ENCODE results near the gene GPLD1.
"Not testable (repeated sequence)": the region's sequence is repeated elsewhere in the genome, so short reads cannot be mapped to it uniquely, and the experiment has no call there.

Gene GPLD1

DNA sequence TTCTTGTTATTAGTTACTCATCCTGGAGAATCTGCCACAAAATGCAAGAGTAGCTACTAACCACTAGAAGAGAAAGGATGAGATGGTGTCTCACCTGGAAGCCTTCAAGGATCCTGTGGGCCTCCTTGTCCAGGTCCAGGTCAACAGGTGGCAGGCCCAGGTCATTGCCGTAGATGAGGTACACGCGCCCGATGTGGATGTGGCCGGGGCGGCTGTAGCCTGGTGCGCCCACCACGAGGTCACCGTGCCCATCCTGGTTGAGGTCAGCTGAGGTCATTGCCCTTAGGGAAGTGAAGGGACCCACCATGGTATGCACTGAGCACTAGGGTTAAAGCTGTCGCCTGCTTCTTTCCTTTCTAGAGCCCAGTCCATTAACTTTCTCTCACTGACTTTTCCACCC is 35.5 kb downstream of the GPLD1 start:
- DNase-seq: no peak

DNA sequence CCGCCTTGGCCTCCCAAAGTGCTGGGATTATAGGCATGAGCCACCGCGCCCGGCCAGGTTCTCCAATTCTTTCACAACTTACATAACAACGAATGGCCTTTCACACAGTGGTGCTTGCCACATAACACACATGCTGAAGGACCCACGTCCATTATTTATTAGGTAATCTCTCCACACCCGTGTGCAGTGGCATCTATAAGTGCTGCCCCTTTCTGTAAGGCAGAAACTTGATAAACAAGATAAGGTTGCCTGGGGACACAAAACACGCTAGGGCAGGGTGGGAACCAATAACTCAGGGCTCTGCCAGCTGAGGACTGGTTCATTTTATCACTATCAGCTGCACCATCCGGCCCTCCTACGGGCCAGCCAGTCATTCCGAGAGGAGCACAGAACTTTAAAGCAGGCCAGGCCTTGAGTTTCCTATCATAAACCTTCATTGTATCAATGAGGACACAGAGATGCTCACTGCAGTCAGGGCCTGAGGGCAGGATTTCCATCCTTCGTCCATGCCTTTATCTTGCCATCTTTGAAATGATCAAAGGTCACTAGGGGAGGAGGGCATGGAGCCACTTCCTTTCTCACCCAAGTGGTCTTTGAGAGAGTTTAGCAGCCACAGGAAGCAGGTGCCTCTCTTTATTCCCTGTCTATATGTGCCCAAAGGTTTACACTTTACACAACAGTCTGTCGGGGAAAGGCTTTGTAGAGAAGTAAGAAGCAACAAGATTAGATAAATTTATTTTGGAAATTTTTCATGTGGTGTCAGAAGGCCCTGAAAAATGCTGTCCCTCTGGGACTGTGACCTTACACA is 37.6 kb downstream of the GPLD1 start:
- no peak for DNase-seq

DNA sequence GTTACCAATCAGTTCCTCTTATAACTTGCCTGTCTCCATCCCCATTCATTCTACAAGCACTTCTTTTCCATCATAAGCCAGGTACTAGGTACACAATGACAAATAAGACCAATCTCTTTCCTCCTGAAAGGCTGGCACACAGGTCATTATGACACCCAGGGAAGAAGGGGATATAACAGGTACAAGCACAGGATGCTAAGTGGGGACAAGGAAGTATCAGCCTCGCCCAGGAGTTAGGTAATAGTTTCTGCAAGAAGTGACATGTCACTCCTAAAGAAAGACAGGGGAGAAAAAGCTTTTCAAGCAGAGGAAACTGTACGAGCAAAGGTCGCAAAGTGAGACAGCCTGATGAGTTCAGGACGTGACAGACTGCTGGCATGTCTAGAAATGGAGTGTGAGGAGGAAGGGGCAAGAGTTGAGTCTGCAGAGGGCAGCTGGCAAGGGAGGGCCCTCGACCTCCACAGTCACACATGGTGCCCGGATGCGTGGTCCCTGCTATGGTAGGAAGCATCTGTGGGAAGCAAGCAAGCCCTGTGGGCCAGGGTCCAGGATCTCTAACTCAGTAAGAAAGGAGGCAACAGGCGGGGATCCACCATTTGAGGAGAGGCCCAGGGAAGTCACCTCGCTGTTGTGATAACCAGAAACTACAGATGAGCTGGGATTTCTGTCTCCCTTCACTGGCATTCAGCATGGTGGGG is 40.4 kb downstream of the GPLD1 start:
- no peak for DNase-seq

DNA sequence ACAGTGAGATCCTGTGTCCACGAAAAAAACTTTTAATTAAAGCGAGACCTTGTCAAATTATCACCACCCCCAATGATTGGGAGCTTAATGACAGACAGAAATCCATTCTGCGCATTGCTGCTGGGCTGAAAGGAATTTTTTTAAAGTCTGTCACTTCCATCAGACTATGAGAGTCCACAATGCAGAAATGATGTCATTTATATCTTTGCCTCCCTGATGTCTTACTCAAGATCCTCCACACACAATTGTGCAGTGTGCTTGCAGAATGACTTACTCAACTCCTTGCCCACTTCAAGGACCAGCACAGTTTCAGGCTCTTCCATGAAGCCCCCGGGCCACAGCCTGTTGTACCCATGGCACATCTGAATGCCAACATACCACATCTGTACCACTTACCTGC is 41.0 kb downstream of the GPLD1 start:
- DNase-seq: no peak

DNA sequence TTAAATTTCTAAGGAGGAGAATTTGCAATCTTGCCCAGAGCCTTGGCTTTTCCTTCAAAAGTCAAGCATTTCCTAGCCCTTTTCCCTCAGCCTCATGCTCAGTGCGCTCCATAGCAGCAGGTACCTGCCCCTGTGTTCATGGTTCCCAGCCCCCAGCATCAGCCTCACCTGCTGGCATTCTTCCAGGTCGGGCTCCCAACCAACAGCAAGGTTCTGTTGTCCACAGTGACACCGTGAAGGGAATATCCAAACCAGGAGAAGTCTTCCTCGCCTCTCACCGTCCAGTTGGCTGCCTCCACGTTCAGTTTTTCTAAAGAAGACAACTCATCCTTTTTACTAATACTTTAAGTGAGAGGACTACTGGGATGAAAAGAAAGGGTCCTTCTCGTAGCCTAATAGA is 42.7 kb downstream of the GPLD1 start:
- DNase-seq: no peak

DNA sequence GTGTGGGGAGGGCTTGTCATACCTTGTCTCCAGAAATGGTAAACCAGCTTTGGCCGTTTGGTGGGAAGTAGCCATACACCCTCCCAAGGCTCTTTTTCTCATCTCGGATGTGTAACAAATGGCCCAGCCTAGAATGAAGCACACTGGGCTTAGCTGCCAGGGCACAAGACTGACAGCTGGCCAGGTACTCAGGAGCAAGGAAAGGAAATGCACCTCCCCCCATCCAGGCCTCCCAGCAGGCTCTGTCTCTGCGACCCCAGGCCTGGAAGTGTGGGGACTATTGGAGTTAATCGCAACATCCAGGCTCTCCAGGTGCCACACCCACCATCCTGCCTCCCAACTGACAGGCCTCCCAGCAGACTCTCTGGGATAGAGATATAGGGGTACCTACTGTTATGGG is 43.7 kb downstream of the GPLD1 start:
- DNase-seq: no peak

DNA sequence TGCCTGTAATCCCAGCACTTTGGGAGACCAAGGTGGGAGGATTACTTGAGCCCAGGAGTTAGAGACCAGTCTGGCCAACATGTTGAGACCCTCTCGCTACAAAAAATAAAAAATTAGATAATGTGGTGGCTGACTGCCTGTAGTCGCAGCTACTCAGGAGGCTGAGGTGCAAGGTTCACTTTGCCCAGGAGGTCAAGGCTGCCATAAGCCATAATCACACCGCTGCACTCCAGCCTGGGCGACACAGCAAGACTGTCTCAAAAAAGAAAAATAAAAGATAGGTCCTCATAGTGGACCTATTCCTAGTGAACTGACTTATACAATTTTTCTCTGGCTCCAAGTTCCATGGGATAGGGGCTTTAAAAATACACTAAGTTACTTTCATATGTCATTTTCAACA is 44.8 kb downstream of the GPLD1 start:
- DNase-seq: no peak

DNA sequence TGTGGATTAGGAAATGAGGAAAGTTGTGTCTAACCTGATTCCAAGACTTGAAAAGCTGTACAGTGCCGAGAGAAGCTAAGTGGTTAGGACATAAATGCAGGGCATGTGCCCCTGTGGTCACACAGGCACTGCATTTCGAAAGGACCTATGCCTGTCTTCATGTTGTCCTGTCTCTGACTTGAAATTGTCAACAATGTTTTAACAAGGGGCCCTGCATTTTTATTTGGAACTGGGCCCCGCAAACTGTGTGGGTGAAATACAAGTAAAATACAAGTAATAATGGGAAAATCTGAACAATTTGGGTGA is 47.8 kb downstream of the GPLD1 start:
- no peak for DNase-seq

DNA sequence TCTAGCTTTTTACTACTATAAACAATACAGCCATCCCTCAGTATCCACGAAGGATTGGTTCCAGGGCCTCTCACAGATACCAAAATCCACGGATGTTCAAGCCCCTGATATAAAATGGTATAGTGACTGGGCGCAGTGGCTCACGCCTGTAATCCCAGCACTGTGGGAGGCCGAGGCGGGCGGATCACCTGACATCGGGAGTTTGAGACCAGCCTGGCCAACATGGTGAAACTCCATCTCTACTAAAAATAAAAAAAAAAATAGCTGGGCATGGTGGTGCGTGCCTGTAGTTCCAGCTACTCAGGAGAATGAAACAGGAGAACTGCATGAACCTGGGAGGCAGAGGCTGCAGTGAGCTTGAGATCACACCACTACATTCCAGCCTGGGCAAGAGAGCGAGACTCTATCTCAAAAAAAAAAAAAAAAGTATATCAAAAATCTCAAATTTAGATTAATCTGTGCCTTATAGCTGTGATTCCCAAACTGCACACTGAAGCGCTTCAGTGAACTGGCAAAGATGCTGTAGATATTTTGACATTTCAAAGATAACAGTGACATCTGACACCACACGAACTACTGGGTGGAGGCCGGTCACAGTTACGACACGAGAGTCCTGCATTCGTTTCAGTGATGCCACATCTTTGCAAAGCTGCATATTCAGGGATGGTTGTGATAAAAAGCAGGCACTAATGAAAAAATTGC is 48.3 kb downstream of the GPLD1 start:
- no peak for DNase-seq

DNA sequence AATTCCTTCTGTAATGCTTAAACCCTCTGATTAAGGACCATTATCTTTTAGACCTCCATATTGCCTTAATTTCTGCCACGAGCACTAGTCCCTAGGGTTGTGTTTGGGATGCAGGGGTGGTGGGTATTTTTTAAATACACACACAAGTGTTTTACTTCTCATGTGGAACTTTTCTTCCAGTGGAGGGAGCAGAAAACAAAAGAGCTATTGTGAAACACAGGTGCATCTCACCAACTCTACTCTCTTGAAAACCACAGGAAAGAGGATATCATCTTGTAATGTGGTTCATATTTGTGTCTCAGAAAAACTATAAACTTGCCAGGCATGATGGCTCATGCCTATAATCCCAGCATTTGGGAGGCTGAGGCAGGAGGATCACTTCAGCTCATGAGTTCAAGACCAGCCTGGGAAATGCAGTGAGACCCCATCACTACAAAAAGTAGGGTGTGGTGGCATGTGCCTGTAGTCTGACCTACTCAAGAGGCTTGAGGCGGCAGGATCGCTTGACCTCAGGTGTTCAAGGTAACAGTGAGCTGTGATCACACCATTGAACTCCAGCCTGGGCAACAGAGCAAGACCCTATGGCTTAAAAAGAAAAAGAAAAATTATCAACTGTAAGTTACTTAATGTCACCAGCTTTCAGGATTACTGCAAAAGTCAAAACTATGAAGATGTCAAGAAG is 49.4 kb downstream of the GPLD1 start:
- DNase-seq: no peak

DNA sequence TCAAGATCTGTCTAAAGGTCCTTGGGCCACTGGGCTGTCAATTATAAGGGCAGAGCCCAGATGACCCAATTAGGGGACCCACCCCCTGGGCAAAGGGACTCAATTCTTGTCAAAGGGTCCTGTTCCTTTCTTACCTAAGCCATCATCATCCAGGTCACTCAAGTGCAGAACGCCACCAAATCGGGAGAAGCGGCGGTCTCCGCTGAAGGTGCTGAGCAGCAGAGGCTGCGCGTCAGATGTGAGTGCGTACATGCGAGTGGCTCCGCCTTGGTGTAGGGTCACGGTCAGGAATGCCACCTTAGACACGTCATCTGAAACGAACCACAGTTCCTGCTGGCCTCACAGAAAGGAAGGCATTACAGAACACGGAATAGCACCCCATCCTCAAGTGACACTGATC is 52.4 kb downstream of the GPLD1 start:
- no peak for DNase-seq

DNA sequence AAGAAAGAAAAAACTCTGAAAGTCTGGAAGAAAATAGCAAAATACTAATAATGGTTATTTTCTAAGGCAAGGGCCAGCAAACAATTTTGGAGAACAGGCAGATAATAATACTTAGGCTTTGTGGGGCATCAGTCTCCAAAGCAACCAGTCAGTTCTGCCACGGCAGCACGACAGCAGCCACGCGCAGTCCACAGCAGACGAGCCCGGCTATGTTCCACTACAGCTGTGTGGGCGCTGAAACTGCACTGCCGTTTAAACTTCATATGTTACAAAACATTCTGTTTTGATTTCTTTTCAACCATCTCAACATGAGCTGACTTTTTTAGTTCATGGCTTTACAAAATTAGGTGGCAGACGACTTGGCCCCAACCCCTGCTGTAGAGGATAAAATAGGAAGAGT is 56.8 kb downstream of the GPLD1 start:
- DNase-seq: no peak

DNA sequence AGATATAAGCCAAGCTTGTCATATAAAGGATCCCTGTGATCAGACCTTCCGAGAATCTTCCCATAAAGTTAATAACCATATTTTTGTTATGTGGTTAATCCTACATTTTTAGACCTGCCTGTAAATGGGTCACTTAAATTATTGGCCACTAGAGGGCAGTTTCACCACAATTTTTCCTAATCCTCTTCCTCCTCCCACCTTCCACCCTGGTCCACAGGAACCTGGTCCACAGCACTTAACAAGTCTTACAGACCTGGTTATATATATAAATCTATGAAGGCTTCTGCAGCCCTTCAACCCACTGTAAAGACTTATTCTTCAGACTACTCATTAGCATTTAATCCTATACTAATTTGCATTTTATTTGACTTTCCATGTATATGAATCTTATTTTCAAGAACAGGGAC is 58.3 kb downstream of the GPLD1 start:
- no peak for DNase-seq

DNA sequence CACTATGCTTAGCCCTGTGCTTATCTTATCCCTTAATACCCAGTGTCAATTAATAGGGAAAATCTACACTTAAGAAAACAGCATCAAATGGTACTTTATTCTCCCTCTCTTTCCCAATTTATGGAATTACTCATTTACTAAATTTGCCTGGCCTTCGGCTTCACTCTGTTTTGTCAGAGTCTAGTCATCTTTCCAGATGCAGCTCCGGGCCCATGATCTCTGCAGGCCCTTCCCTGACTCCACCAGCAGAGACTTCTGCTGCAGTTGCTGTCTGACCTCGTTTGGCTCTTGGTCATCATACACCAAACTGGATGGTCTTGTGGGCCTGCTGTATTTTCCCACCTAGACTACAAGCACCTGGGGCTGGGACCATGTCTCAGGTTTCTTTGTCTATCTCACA is 59.3 kb downstream of the GPLD1 start:
- no peak for DNase-seq

DNA sequence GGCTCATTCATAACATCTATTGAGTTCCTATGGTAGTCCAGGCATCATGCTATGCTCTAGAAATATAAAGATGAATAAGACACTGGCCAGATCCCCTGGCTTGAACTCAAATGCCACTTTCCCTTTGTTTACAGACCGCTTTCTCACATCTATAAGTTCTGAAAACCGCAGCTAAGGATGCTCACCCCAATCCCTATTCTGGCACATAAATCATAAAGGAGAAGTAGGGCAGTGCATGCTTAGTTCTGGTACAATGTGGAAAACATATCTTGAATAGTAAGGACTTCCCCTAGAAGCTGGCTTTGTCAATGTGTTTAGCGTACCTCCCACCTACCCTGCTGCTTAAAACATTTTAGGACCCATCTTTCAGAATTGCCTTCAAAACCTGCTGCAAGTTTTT is 60.2 kb downstream of the GPLD1 start:
- no peak for DNase-seq

DNA sequence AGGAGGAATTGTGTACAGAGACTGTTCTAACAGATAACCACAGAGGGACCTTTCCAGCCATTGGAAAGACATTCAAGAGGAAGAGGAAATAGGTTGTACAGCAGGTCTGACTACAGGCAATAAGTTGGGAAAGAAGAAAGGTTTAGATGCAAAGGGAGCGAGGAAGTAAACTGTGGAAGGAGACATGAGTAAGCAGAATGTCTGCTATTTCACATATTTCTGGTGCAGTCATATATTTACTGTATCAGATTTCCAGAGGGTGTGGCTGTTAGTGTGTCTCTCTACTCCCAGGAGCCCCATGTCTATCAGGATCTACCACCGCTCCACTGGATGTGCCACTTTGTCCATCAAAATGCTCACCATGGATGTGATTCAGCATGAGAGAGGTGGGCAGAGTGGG is 60.8 kb downstream of the GPLD1 start:
- no peak for DNase-seq

DNA sequence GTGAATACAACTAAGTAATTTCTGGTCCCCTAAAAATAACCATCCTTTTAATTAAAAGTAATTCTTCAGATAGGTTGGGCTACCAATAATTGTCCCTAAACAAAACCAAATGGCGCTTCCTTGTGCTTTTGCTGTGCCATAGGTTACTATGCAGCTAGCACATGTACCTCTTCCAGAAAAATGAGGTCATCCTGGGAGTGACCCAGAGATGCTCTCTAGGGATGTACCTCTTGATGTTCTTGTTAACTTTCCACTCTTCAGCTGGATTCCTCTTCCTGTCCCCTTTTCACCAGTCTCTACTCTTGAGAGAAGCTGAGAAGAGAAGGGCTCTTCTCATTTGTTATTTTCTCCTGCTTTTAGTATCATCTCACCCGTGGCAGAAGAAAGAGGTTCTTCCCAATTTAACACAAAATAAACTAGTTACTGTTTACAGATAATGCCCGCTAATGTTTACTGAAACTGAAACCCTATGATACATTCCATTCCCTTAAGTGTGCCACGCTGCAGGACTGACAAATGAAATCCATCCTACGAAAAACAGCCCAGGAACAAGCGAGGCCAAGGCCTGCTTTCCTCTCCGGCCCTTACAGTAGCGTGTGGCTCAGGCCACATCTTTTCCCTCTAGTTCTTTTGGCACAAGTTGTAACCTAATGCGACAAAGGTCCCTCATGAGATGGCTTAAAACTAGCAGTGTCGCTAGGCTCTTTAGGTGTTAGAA is 62.5 kb downstream of the GPLD1 start:
- DNase-seq: no peak

DNA sequence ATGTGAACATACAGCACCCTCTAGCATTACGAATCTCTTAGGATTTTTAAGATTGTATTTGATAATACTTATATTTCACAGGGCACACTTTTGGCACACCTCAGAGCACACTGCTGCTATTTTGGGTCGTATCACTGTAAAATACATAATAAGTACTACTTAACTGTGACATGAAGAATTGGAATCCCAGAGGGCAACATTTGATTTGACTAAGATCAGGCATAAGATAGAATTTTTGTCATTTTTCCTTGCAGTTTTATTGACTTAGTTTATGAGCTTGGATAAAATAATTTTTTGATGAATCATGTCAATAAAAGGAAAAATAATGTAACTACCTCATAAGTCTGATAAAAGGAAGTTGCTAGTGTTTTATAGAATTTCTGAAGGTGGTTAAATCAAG is 64.3 kb downstream of the GPLD1 start:
- no peak for DNase-seq

DNA sequence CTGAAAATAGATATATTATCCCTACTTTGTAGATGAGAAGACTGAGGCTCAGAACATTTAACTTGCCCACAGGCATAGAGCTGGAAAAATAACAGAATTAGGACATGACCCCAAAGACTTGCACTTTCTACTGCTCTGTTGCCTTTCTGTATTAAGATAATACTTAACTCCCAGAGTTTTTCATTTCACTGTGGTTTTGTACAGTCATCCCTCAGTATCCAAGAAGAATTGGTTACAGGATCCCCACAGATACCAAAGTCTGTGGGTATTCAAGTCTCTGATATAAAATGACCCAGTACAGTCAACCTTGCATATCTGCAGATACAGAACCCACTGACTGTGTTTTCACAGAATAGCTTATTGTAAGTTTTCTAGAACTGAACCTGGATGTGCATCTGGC is 69.9 kb downstream of the GPLD1 start:
- no peak for DNase-seq

DNA sequence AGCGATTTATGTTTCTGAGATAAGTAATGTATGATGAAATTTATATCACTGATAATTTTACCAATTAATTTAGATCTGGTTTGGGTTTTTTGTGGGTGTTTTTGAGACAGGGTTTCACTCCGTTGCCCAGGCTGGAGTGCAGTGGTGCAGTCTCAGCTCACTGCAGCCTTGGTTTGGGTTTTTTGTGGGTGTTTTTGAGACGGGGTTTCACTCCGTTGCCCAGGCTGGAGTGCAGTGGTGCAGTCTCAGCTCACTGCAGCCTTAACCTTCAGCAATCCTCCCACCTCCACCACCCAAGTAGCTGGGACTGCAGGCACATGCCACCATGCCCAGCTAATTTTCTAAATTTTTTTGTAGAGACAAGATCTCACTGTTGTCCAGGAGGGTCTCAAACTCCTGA is 73.6 kb downstream of the GPLD1 start:
- no peak for DNase-seq

DNA sequence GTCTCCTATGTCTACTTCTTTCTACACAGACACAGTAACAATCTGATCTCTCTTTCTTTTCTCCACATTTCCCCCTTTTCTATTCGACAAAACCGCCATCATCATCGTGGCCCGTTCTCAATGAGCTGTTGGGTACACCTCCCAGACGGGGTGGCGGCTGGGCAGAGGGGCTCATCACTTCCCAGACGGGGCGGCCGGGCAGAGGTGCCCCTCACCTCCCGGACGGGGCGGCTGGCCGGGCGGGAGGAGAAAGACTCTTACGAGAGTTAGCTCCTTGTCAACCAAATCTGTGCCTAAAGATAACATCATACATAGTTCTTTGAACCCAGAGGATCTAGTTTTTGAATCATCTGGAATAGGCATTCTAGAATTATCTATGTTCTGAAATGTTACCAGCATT is 74.8 kb downstream of the GPLD1 start:
- not testable (repeated sequence) for DNase-seq

DNA sequence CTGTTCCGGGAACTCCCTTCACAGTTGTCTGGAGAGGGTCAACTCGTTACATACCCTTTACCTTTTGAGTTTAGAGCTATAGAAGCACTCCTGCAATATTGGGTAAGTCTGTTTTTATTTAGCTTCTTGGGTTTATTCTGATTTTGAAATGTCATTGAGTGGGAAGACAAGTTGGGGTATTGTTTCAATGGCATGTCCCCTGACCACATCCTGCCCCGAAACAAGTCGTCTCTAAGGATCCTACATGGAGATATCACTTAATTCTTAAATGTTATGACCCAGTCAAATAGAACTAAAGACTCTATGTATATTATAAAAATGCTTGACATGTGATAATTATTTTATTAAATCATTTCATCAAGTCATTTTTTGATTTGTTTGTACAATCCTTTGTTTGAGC is 77.1 kb downstream of the GPLD1 start:
- no peak for DNase-seq

DNA sequence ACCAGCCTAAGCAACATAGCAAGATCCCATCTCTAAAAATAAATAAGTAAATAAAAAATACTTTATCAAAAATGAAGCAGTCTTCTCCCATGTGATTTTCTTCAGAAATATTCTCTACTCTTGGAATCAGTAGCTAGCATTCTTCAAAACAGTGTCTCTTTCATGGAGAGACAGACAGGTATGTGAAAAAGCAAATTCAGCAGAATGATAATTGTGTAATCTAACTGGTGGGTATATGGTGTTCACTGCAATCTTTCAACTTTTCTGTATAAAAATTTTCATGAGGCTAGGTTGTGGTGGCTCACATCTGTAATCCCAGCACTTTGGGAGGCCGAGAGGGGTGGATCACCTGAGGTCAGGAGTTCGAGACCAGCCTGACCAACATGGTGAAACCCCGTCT is 78.8 kb downstream of the GPLD1 start:
- DNase-seq: no peak
